NCI-H2227 treated with DMSO at 0.1 percent for 48 hours (cell line): Measurements from ENCODE around the gene PHC3.

Experiments used
- DNase-seq: peaks from one replicate; lab custom pipeline; 2025; lab: John Stamatoyannopoulos, UW

PHC3 gene

DNA sequence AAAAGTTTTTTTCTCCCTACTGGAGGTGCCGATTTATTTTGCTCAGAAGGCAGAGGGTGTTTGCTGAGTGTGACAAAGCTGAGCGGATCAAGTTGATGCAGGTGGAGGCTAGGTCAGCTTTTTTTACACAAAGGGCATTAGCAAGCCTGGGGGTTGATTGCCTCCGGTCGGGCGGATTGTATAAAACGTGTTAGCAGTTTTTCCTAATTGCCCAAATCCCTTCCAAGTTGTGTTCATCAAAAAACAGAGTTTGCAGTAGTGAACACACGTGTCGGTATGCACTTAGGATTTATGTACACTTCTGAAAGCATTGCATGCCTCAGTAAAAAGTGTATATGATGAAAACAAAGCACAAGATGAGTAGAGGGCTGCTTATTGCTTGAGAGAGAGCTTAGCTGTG lies 141.1 kb downstream of the PHC3 start:
- no peak for DNase-seq

DNA sequence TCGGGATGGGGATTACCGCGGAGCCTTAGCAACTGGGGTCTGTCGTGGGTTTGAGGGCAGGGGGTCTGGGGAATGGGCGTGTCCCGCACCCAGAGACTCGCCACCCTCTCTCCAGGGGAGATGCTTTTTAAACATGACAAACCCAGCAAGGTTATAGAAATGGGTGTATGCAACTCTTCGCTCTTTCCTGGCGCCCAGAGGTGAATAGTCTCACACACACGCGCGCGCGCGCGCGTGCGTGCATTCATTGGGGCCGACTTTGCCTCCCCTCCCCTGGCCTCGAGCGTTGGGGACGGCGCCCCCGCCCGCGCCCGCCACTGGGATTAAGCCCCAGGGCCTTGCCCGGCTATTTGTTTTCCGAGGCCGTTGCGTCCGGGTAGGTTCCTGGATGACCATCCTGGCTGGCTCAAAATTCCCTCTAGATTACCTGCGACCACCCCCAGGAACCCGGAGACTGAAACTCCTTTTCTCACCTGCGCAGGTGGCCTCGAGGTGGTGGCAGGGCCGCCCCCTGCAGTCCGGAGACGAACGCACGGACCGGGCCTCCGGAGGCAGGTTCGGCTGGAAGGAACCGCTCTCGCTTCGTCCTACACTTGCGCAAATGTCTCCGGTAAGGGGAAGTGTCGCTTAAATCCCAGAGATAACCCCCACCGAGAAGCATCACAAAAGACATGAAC lies 143.0 kb downstream of the PHC3 start:
- no peak for DNase-seq
